Suprapubic skin (tissue), 4 donors: ENCODE measurements around the gene MAML2. TPM values are rescaled to one million over a fixed set of nuclear protein-coding genes. Genes with fewer than 3 reads are reported as not detected.

Source experiments
- DNase-seq, 2 donors: peaks; one replicate each; pipeline ENCODE4 v3.0.0-alpha.2; 2019; ENCODE audit warnings: low spot score in 2 of 2
- H3K27ac ChIP-seq: fragments of 200-600 bp; sonication (generic); one replicate; pipeline ENCODE4 v1.5.1; 2019
- H3K27me3 ChIP-seq: fragments of 200-600 bp; sonication (generic); one replicate; pipeline ENCODE4 v1.5.1; 2019
- H3K36me3 ChIP-seq: fragments of 200-600 bp; sonication (generic); one replicate; pipeline ENCODE4 v1.5.1; 2019
- H3K4me1 ChIP-seq: fragments of 200-600 bp; sonication (generic); one replicate; pipeline ENCODE4 v1.5.1; 2019
- H3K4me3 ChIP-seq: fragments of 200-600 bp; sonication (generic); one replicate; pipeline ENCODE4 v1.5.1; 2019; ENCODE audit warnings: mild to moderate bottlenecking
- H3K9me3 ChIP-seq: fragments of 200-600 bp; sonication (generic); one replicate; pipeline ENCODE4 v1.5.1; 2019
- CTCF ChIP-seq, 2 donors: fragments of 200-600 bp in 1 of 2; fragments of 450-650 bp in 1 of 2; sonication (generic) in 1 of 2; IDR thresholded peaks; one replicate each; pipeline ENCODE4 v1.5.1; 2016 to 2019; ENCODE audit warnings: antibody characterized with exemption in 2 of 2, mild to moderate bottlenecking in 1 of 2, moderate library complexity in 1 of 2
- EP300 ChIP-seq: sonication (generic); formaldehyde crosslinking; IDR thresholded peaks from one replicate; pipeline ENCODE4 v1.6.1; 2017; ENCODE audit warnings: antibody characterized with exemption
- POLR2A ChIP-seq, 2 donors: fragments of 450-650 bp; IDR thresholded peaks; one replicate each; pipeline ENCODE4 v1.6.1; 2017; ENCODE audit warnings: antibody characterized with exemption in 2 of 2, mild to moderate bottlenecking in 2 of 2, moderate library complexity in 2 of 2
- POLR2AphosphoS5 ChIP-seq, 3 donors: sonication (generic); formaldehyde crosslinking; IDR thresholded peaks; one replicate each; pipeline ENCODE4 v1.6.1; 2017; ENCODE audit warnings: antibody characterized with exemption in 3 of 3
- WGBS: methylation state at CpG from one replicate; pipeline ENCODE4 v1.1.5; 2018; 5-methylcytosine and 5-hydroxymethylcytosine counted together
- total RNA-seq, 4 donors: library from RNA; depleted of rRNA; stranded (reverse); fragments of >200 nt; gene quantifications; one replicate each; pipeline ENCODE4 v1.1.0, GENCODE V29; 2016

Gene MAML2
- total RNA-seq, 4 donors from 2014 or later, result 24.9 to 44.4 (median 30.9) TPM

- 82% methylated on average over 5 of the region's 5 CpGs for WGBS
- no peak overlapping the region for H3K27ac ChIP-seq
Observed at GRCh38 chr11:96035031-96035739, 307.8 kb downstream of the MAML2 start.

DNA sequence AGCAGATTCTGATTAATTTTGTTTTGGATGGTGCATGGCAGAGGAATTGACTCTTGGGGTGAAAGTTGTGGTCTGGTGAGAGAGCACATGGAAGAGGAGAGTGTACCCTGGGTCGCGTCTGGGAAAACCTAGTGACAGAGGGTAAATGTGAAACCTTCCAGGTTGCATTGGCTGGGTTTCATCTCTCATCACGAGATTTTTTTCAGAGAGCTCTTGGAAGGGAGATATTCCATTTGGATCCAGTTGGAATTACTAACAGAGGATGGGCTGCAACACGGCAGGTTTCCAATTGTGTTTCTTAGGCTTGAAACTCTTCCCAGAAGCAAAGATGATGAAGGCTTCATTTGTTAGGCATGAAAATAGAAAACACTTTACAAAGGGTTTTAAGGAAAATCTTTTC is 309.4 kb downstream of the MAML2 start:
- DNase-seq, result no peak

More at GRCh38 chr11:96035031-96035739, 307.8 kb downstream of the MAML2 start:
- DNase-seq, result no peak
- H3K9me3 ChIP-seq, result no peaks in the 10 kb centered on the region
- no peak overlapping the region for H3K4me3 ChIP-seq
- H3K27me3 ChIP-seq, result no peaks in the 10 kb centered on the region
- peaks cover 22% of the 10 kb centered on the region for H3K4me1 ChIP-seq
- H3K36me3 ChIP-seq, result no peaks in the 10 kb centered on the region
- TF ChIP-seq CTCF (IDR thresholded peaks at IDR 0.05) (no peak), POLR2A (IDR thresholded peaks at IDR 0.05) (no peak), EP300 (no peak), POLR2AphosphoS5 (IDR thresholded peaks at IDR 0.05) (no peak)

GRCh38 chr11:96033095-96033494 is 309.9 kb downstream of the MAML2 start:
- no peak for TF ChIP-seq CTCF (IDR thresholded peaks at IDR 0.05)
- no peak for TF ChIP-seq POLR2AphosphoS5 (IDR thresholded peaks at IDR 0.05)
- no peak for TF ChIP-seq POLR2A (IDR thresholded peaks at IDR 0.05)
- no peak for TF ChIP-seq EP300
- Histone ChIP-seq H3K9me3 (no peaks in the 10 kb centered on the region), H3K4me3 (no peak overlapping the region), H3K27me3 (no peaks in the 10 kb centered on the region), H3K4me1 (peaks cover 22% of the 10 kb centered on the region), H3K36me3 (no peaks in the 10 kb centered on the region), H3K27ac (no peak overlapping the region)
- DNase-seq, result no peak

More for the DNA sequence above, 309.4 kb downstream of the MAML2 start:
- Histone ChIP-seq H3K4me3 (no peak overlapping the region), H3K36me3 (no peaks in the 10 kb centered on the region), H3K27me3 (no peaks in the 10 kb centered on the region), H3K4me1 (peaks cover 22% of the 10 kb centered on the region), H3K27ac (no peak overlapping the region), H3K9me3 (no peaks in the 10 kb centered on the region)
- WGBS, result 41% methylated on average over 4 of the region's 4 CpGs
- TF ChIP-seq CTCF (IDR thresholded peaks at IDR 0.05) (no peak), POLR2AphosphoS5 (IDR thresholded peaks at IDR 0.05) (no peak), EP300 (no peak), POLR2A (IDR thresholded peaks at IDR 0.05) (no peak)

- H3K27ac ChIP-seq, result no peak overlapping the region
- DNase-seq, result no peak
Observed at GRCh38 chr11:96028746-96029145, 314.2 kb downstream of the MAML2 start.

GRCh38 chr11:96027021-96027420 is 316.0 kb downstream of the MAML2 start:
- Histone ChIP-seq H3K27ac (no peak overlapping the region), H3K4me1 (no peaks in the 10 kb centered on the region), H3K4me3 (no peak overlapping the region), H3K36me3 (no peaks in the 10 kb centered on the region), H3K9me3 (no peaks in the 10 kb centered on the region), H3K27me3 (no peaks in the 10 kb centered on the region)
- no peak for TF ChIP-seq EP300
- no peak for TF ChIP-seq POLR2AphosphoS5 (IDR thresholded peaks at IDR 0.05)
- no peak for TF ChIP-seq POLR2A (IDR thresholded peaks at IDR 0.05)
- TF ChIP-seq CTCF (IDR thresholded peaks at IDR 0.05), result no peak
- DNase-seq, result no peak

More at GRCh38 chr11:96028746-96029145, 314.2 kb downstream of the MAML2 start:
- H3K4me1 ChIP-seq, result no peaks in the 10 kb centered on the region
- TF ChIP-seq POLR2AphosphoS5 (IDR thresholded peaks at IDR 0.05) (no peak), POLR2A (IDR thresholded peaks at IDR 0.05) (no peak), CTCF (IDR thresholded peaks at IDR 0.05) (no peak), EP300 (no peak)
- H3K36me3 ChIP-seq, result no peaks in the 10 kb centered on the region
- H3K9me3 ChIP-seq, result no peaks in the 10 kb centered on the region
- H3K27me3 ChIP-seq, result no peaks in the 10 kb centered on the region
- no peak overlapping the region for H3K4me3 ChIP-seq
